Gastrocnemius medialis (tissue), 4 donors: ENCODE results near the gene ARHGEF17. TPM values are rescaled to one million over a fixed set of nuclear protein-coding genes. Genes with fewer than 3 reads are reported as not detected.
A peak's percentile ranks its signal among the peaks of the same experiment; 100 is the strongest.
"Not testable (repeated sequence)": the region's sequence is repeated elsewhere in the genome, so short reads cannot be mapped to it uniquely, and the experiment has no call there.

Source experiments
- ATAC-seq, 2 donors: fragments of 150-250 bp; one replicate each; pipeline ENCODE4 v1.9.1; 2016
- DNase-seq, 2 donors: peaks; one replicate each; pipeline ENCODE4 v3.0.0-alpha.2; 2019
- H3K27ac ChIP-seq, 4 donors: fragments of 200-600 bp; sonication (generic); 1 replicate in 1 of 4; 2 replicates in 3 of 4; pipeline ENCODE4 v1.5.1; 2016 to 2018; ENCODE audit warnings: mild to moderate bottlenecking in 2 of 4, moderate library complexity in 1 of 4
- H3K27me3 ChIP-seq, 3 donors: fragments of 200-600 bp; sonication (generic) in 2 of 3; 1 replicate in 1 of 3; 2 replicates in 2 of 3; pipeline versions ENCODE4 v1.5.1 to v1.6.0; 2016 to 2019; ENCODE audit warnings: mild to moderate bottlenecking in 1 of 3, moderate library complexity in 1 of 3
- H3K36me3 ChIP-seq, 2 donors: fragments of 200-600 bp; sonication (generic) in 1 of 2; one replicate each; pipeline ENCODE4 v1.5.1; 2017 to 2018
- H3K4me1 ChIP-seq, 2 donors: fragments of 200-600 bp; sonication (generic) in 1 of 2; one replicate each; pipeline ENCODE4 v1.5.1; 2016 to 2017; ENCODE audit warnings: mild to moderate bottlenecking in 2 of 2
- H3K4me3 ChIP-seq, 4 donors: fragments of 200-600 bp; sonication (generic) in 3 of 4; 1 replicate in 1 of 4; 2 replicates in 3 of 4; pipeline ENCODE4 v1.5.1; 2016 to 2019; ENCODE audit warnings: mild to moderate bottlenecking in 2 of 4
- H3K9me3 ChIP-seq, 3 donors: fragments of 200-600 bp; sonication (generic) in 2 of 3; 1 replicate in 1 of 3; 2 replicates in 2 of 3; pipeline ENCODE4 v1.5.1; 2016 to 2019
- CTCF ChIP-seq, 5 experiments: fragments of 450-650 bp in 3 of 5; fragments of 200-600 bp in 2 of 5; sonication (generic) in 2 of 5; IDR thresholded peaks in 4 of 5; conservative IDR thresholded peaks in 1 of 5; 1 replicate in 4 of 5; 2 replicates in 1 of 5; pipeline ENCODE4 v1.5.1; 2016 to 2019; ENCODE audit warnings: antibody characterized with exemption in 5 of 5, mild to moderate bottlenecking in 3 of 5, moderate library complexity in 3 of 5
- POLR2A ChIP-seq, 2 donors: fragments of 450-650 bp; IDR thresholded peaks; one replicate each; pipeline ENCODE4 v1.6.1; 2017; ENCODE audit warnings: antibody characterized with exemption in 2 of 2, mild to moderate bottlenecking in 2 of 2, moderate library complexity in 2 of 2
- in situ Hi-C, 4 donors: fragments of 200-750 bp; cut with MboI; loops; one replicate each; pipeline versions ENCODE4 v1.15.0 to v1.8.0; 2017; ENCODE audit warnings: low sequenced_read_pairs in 4 of 4
- intact Hi-C: fragments of 100-400 bp; cut with DNase I; formaldehyde crosslinking; loops from one replicate; pipeline ENCODE4 v1.15.1; 2023; ENCODE audit warnings: low total_unique reads
- total RNA-seq, 4 donors: library from RNA; depleted of rRNA; stranded (reverse); fragments of >200 nt; gene quantifications; one replicate each; pipeline versions ENCODE4 v1.1.0 to v1.2.3, GENCODE V29; 2016

ARHGEF17 gene
- total RNA-seq, 4 donors from 2014 or later = 8.9 to 16.9 (median 13.9) TPM

GRCh38 chr11:73272680-73273038, 35.4 kb upstream of the ARHGEF17 start:
- Histone ChIP-seq H3K9me3 (no peaks in the 10 kb centered on the region), H3K27ac (no peak overlapping the region), H3K4me3 (peak overlapping the region in 1 of 4 donors; percentile 0), H3K36me3 (no peaks in the 10 kb centered on the region), H3K27me3 (no peaks in the 10 kb centered on the region), H3K4me1 (peaks cover 7 to 13% of the 10 kb centered on the region in 2 donors)
- no peak for DNase-seq
- ATAC-seq = no peak
- in situ Hi-C loops (no loop called here), intact Hi-C loops (no loop called here)
- TF ChIP-seq CTCF (IDR thresholded peaks at IDR 0.05 in 4 of 5, conservative IDR thresholded peaks at IDR 0.05 in 1 of 5) = no peak

GRCh38 chr11:73273222-73273895, 34.7 kb upstream of the ARHGEF17 start:
- intact Hi-C loops = no loop called here
- ATAC-seq = no peak
- no peak overlapping the region for H3K27ac ChIP-seq
- H3K9me3 ChIP-seq = no peaks in the 10 kb centered on the region
- in situ Hi-C loops = no loop called here
- H3K36me3 ChIP-seq = no peaks in the 10 kb centered on the region
- H3K27me3 ChIP-seq = no peaks in the 10 kb centered on the region
- H3K4me3 ChIP-seq = no peak overlapping the region
- peaks cover 7 to 13% of the 10 kb centered on the region in 2 donors for H3K4me1 ChIP-seq
- TF ChIP-seq CTCF (IDR thresholded peaks at IDR 0.05 in 4 of 5, conservative IDR thresholded peaks at IDR 0.05 in 1 of 5) (no peak), POLR2A (IDR thresholded peaks at IDR 0.05) (no peak)
- DNase-seq = peak in 1 of 2 donors; percentile 11

GRCh38 chr11:73274191-73274590, 33.9 kb upstream of the ARHGEF17 start:
- H3K9me3 ChIP-seq, H3K36me3 ChIP-seq, DNase-seq, in situ Hi-C loops, ATAC-seq, H3K27me3 ChIP-seq, H3K4me3 ChIP-seq, intact Hi-C loops, H3K27ac ChIP-seq: not testable (repeated sequence)
- H3K4me1 ChIP-seq = peaks cover 7 to 13% of the 10 kb centered on the region in 2 donors

GRCh38 chr11:73274722-73275380, 33.2 kb upstream of the ARHGEF17 start:
- ATAC-seq = peak in 1 of 2 donors; percentile 28
- TF ChIP-seq CTCF (IDR thresholded peaks at IDR 0.05 in 4 of 5, conservative IDR thresholded peaks at IDR 0.05 in 1 of 5) = no peak
- TF ChIP-seq POLR2A (IDR thresholded peaks at IDR 0.05) = no peak
- peak in 1 of 2 donors; percentile 23 for DNase-seq
- Histone ChIP-seq H3K27me3 (no peaks in the 10 kb centered on the region), H3K9me3 (no peaks in the 10 kb centered on the region), H3K27ac (no peak overlapping the region), H3K36me3 (no peaks in the 10 kb centered on the region), H3K4me3 (no peak overlapping the region), H3K4me1 (peaks cover 7 to 13% of the 10 kb centered on the region in 2 donors)
- in situ Hi-C loops = loop anchor here (25.0 kb wide), 1 partner anchor 438 kb away; no protein-coding TSS in a partner anchor
- intact Hi-C loops = no loop called here

- no peak overlapping the region for H3K27ac ChIP-seq
- in situ Hi-C loops = loop anchor here (25.0 kb wide), 1 partner anchor 438 kb away; no protein-coding TSS in a partner anchor
- TF ChIP-seq CTCF (IDR thresholded peaks at IDR 0.05 in 4 of 5, conservative IDR thresholded peaks at IDR 0.05 in 1 of 5) = no peak
- no peak for TF ChIP-seq POLR2A (IDR thresholded peaks at IDR 0.05)
- no peak overlapping the region for H3K4me3 ChIP-seq
- DNase-seq (peak in 1 of 2 donors; percentile 8), ATAC-seq (no peak)
- H3K9me3 ChIP-seq = no peaks in the 10 kb centered on the region
- intact Hi-C loops = no loop called here
- no peaks in the 10 kb centered on the region for H3K27me3 ChIP-seq
- H3K36me3 ChIP-seq = no peaks in the 10 kb centered on the region
- peaks cover 7 to 13% of the 10 kb centered on the region in 2 donors for H3K4me1 ChIP-seq
Observed at GRCh38 chr11:73275381-73275750, 32.7 kb upstream of the ARHGEF17 start.
